Neural cell (in vitro differentiated cells): Measurements from ENCODE around the gene SRP9.
"Not testable (repeated sequence)": the region's sequence is repeated elsewhere in the genome, so short reads cannot be mapped to it uniquely, and the experiment has no call there.

Experiments
- CTCF ChIP-seq: fragments of 450-650 bp; IDR thresholded peaks from 2 replicates; pipeline ENCODE4 v1.5.1; 2014; ENCODE audit warnings: antibody characterized with exemption, mild to moderate bottlenecking, moderate library complexity; ENCODE audit not compliant: poor library complexity, severe bottlenecking
- EP300 ChIP-seq: fragments of 450-650 bp; conservative IDR thresholded peaks from 2 replicates; pipeline ENCODE4 v1.6.1; 2014; ENCODE audit warnings: antibody characterized with exemption, mild to moderate bottlenecking, moderate library complexity; ENCODE audit not compliant: poor library complexity, severe bottlenecking
- EZH2 ChIP-seq: fragments of 200-600, 300-800 bp; shearing (Covaris generic), sonication (generic); IDR thresholded peaks from 2 replicates; pipeline ENCODE4 v1.6.1; 2014; ENCODE audit warnings: antibody characterized with exemption, low read length, borderline replicate concordance, mild to moderate bottlenecking; ENCODE audit not compliant: insufficient read depth, poor library complexity, severe bottlenecking
- POLR2AphosphoS5 ChIP-seq: IDR thresholded peaks from 2 replicates; pipeline ENCODE4 v1.6.1; 2012
- RAD21 ChIP-seq: fragments of 450-650 bp; conservative IDR thresholded peaks from 2 replicates; pipeline ENCODE4 v1.6.1; 2014; ENCODE audit warnings: antibody characterized with exemption, mild to moderate bottlenecking, moderate library complexity

DNA sequence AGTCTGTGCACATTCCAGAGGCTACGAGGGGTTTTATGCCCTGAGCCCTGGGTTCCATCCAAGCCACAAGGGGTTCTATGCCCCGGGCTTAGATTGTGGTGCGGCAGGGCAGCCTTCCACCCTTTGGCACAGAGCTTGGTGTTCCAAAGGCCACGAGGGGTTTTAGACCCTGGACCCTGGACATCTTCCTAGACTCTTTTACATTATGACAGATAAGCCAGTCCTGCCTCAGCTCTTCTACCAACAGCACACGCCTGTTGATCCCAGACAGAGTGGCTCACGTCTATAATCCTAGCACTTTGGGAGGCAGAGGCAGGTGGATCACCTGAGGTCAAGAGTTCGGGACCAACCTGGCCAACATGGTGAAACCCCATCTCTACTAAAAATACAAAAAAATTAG is 23.5 kb downstream of the SRP9 start:
- not testable (repeated sequence) for TF ChIP-seq EZH2, RAD21, CTCF, POLR2AphosphoS5, EP300
